Spleen (tissue), 11 donors: ENCODE measurements around the gene ADGRA1. TPM values are rescaled to one million over a fixed set of nuclear protein-coding genes. Genes with fewer than 3 reads are reported as not detected.
"Not testable (repeated sequence)": the region's sequence is repeated elsewhere in the genome, so short reads cannot be mapped to it uniquely, and the experiment has no call there.

Experiments used
- DNase-seq: peaks from one replicate; pipeline ENCODE4 v3.0.0-alpha.2; 2020
- H3K27ac ChIP-seq, 8 donors: fragments of 200-600 bp; sonication (generic) in 7 of 8; 1 replicate in 4 of 8; 2 replicates in 4 of 8; pipeline versions ENCODE4 v1.5.0 to v1.8.0; 2016 to 2021; ENCODE audit warnings: inconsistent platforms in 4 of 8, mild to moderate bottlenecking in 4 of 8, moderate library complexity in 1 of 8
- H3K27me3 ChIP-seq, 7 donors: fragments of 200-600 bp; sonication (generic) in 6 of 7; replicated peaks in 1 of 7; 1 replicate in 4 of 7; 2 replicates in 3 of 7; pipeline versions ENCODE4 v1.5.0 to v1.8.0; 2016 to 2021; ENCODE audit warnings: inconsistent platforms in 3 of 7, mild to moderate bottlenecking in 1 of 7
- H3K36me3 ChIP-seq, 6 donors: fragments of 200-600 bp; sonication (generic) in 5 of 6; 1 replicate in 4 of 6; 2 replicates in 2 of 6; pipeline versions ENCODE4 v1.5.0 to v1.8.0; 2016 to 2021; ENCODE audit warnings: inconsistent platforms in 2 of 6
- H3K4me1 ChIP-seq, 6 donors: fragments of 200-600 bp; sonication (generic) in 5 of 6; 1 replicate in 3 of 6; 2 replicates in 3 of 6; pipeline versions ENCODE4 v1.5.0 to v1.8.0; 2016 to 2021; ENCODE audit warnings: inconsistent platforms in 3 of 6
- H3K4me3 ChIP-seq, 8 donors: fragments of 200-600 bp; sonication (generic) in 7 of 8; 1 replicate in 4 of 8; 2 replicates in 4 of 8; pipeline versions ENCODE4 v1.5.0 to v1.8.0; 2016 to 2021; ENCODE audit warnings: inconsistent platforms in 4 of 8, mild to moderate bottlenecking in 4 of 8, moderate library complexity in 2 of 8
- H3K9me3 ChIP-seq, 8 donors: fragments of 200-600 bp; sonication (generic) in 7 of 8; 1 replicate in 4 of 8; 2 replicates in 4 of 8; pipeline versions ENCODE4 v1.5.0 to v1.8.0; 2016 to 2021; ENCODE audit warnings: inconsistent platforms in 4 of 8
- CTCF ChIP-seq, 11 experiments: fragments of 200-600 bp in 7 of 11; fragments of 450-650 bp in 4 of 11; sonication (generic) in 4 of 11; IDR thresholded peaks in 8 of 11; conservative IDR thresholded peaks in 3 of 11; 1 replicate in 7 of 11; 2 replicates in 4 of 11; pipeline versions ENCODE4 v1.4.0 to v1.8.0; 2016 to 2021; ENCODE audit warnings: antibody characterized with exemption in 11 of 11, inconsistent platforms in 4 of 11, mild to moderate bottlenecking in 1 of 11
- POLR2A ChIP-seq, 3 donors: fragments of 450-650 bp; IDR thresholded peaks; one replicate each; pipeline ENCODE4 v1.5.1; 2017; ENCODE audit warnings: antibody characterized with exemption in 3 of 3, mild to moderate bottlenecking in 1 of 3
- POLR2AphosphoS5 ChIP-seq, 3 donors: sonication (generic); formaldehyde crosslinking; IDR thresholded peaks; one replicate each; pipeline ENCODE4 v1.5.1; 2017; ENCODE audit warnings: antibody characterized with exemption in 3 of 3
- WGBS, 5 donors: extraction: QIAGEN DNeasy Blood & Tissue Kit in 3 of 5; methylation state at CpG; one replicate each; pipeline versions ENCODE4 v1.1.5 to v1.1.7; 2013 to 2018; 5-methylcytosine and 5-hydroxymethylcytosine counted together
- intact Hi-C: fragments of 100-400 bp; cut with DNase I; formaldehyde crosslinking; loops from one replicate; pipeline ENCODE4 v1.15.0; 2023; ENCODE audit warnings: low total_unique reads
- polyA plus RNA-seq, 3 donors: library from polyadenylated mRNA; stranded (reverse); fragments of 200-250 nt; gene quantifications; one replicate each; pipeline ENCODE4 v1.2.1, GENCODE V29; 2013
- total RNA-seq, 7 donors: library from RNA; depleted of rRNA in 3 of 7; stranded (reverse); fragments of >200 nt in 3 of 7; fragmentation: NEBNext Ultra II Directional in 4 of 7; extraction: Animal tissue kit (Norgen Biotek cat#: 25700) in 4 of 7; gene quantifications; one replicate each; pipeline versions ENCODE4 v1.1.0 to v1.2.1, GENCODE V29; 2016 to 2021
- donor health status: healthy with polysubstance abuse.
- donor health status: DM: no; HTN: no; CAD: no; lungs with moderate emphysema.
- donor health status: DM: no; HTN: no; CAD: no.
- donor health status: Bipolar disorder and iron deficiency.
- donor health status: healthy.
- donor health status: DM: no; HTN: no; CAD: no.
- donor health status: DM: yes; HTN: yes; CAD: no.

Gene ADGRA1
- total and polyA plus RNA-seq, 10 donors: 0.02 to 0.34 (median 0.19) TPM; not detected in 6

GRCh38 chr10:133134411-133135115 lies 46.8 kb downstream of the ADGRA1 start:
- peak; percentile 73 for DNase-seq
- intact Hi-C loops: no loop called here
- TF ChIP-seq POLR2A (IDR thresholded peaks at IDR 0.05) (no peak), CTCF (IDR thresholded peaks at IDR 0.05 in 8 of 11, conservative IDR thresholded peaks at IDR 0.05 in 3 of 11) (no peak), POLR2AphosphoS5 (IDR thresholded peaks at IDR 0.05) (no peak)
- Histone ChIP-seq H3K36me3 (no peaks in the 10 kb centered on the region), H3K27me3 (peaks cover 0 to 3% (median 0%) of the 10 kb centered on the region in 7 donors), H3K4me1 (peaks cover 0 to 3% (median 0%) of the 10 kb centered on the region in 6 donors), H3K9me3 (no peaks in the 10 kb centered on the region), H3K4me3 (no peak overlapping the region), H3K27ac (no peak overlapping the region)
- WGBS, 5 donors: 62 to 76% (median 70%) methylated on average over 17 to 20 of the region's 20 CpGs

DNA sequence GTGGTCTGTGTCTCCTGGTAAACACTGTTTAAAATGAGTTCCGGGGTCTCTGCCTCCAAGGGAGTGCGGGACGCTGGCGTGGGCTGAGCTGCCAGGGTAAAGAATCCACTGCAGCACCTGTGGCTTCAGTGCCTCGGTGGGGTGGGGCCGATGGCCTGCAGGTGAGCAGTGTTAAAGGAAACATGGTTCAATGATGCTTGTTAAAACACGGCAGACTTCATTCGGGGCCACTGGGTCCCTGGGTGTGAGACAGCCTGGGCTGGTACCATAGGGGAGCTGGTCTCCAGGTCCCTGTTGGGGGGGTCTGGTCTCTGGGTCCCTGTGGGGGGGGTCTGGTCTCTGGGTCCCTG lies 47.4 kb downstream of the ADGRA1 start:
- H3K27ac ChIP-seq: no peak overlapping the region
- H3K9me3 ChIP-seq: no peaks in the 10 kb centered on the region
- H3K4me1 ChIP-seq: peaks cover 0 to 3% (median 0%) of the 10 kb centered on the region in 6 donors
- peaks cover 0 to 8% (median 0%) of the 10 kb centered on the region in 7 donors for H3K27me3 ChIP-seq
- no peak overlapping the region for H3K4me3 ChIP-seq
- H3K36me3 ChIP-seq: no peaks in the 10 kb centered on the region
- intact Hi-C loops: no loop called here
- DNase-seq: no peak
- TF ChIP-seq CTCF (IDR thresholded peaks at IDR 0.05 in 8 of 11, conservative IDR thresholded peaks at IDR 0.05 in 3 of 11) (no peak), POLR2A (IDR thresholded peaks at IDR 0.05) (no peak), POLR2AphosphoS5 (IDR thresholded peaks at IDR 0.05) (no peak)
- WGBS, 5 donors: 55 to 78% (median 73%) methylated on average over 6 to 8 of the region's 8 CpGs

GRCh38 chr10:133137486-133138145 lies 49.9 kb downstream of the ADGRA1 start:
- WGBS, 5 donors: 85 to 90% (median 87%) methylated on average over 2 to 12 of the region's 12 CpGs; no CpG with 5 or more reads in 1 of the 5 donors
- H3K9me3 ChIP-seq, DNase-seq: not testable (repeated sequence)

GRCh38 chr10:133139551-133140065 lies 51.9 kb downstream of the ADGRA1 start:
- 16 to 81% (median 34%) methylated on average over 8 to 17 of the region's 17 CpGs for WGBS, 5 donors
- DNase-seq: peak; percentile 70

More at GRCh38 chr10:133137486-133138145, 49.9 kb downstream of the ADGRA1 start:
- H3K4me3 ChIP-seq, H3K4me1 ChIP-seq, H3K27ac ChIP-seq, intact Hi-C loops, H3K36me3 ChIP-seq: not testable (repeated sequence)
- H3K27me3 ChIP-seq: peaks cover 0 to 32% (median 12%) of the 10 kb centered on the region in 7 donors

More at GRCh38 chr10:133139551-133140065, 51.9 kb downstream of the ADGRA1 start:
- Histone ChIP-seq H3K27ac (no peak overlapping the region), H3K27me3 (peaks cover 0 to 49% (median 12%) of the 10 kb centered on the region in 7 donors), H3K4me1 (peaks cover 0 to 3% (median 0%) of the 10 kb centered on the region in 6 donors), H3K4me3 (no peak overlapping the region), H3K36me3 (no peaks in the 10 kb centered on the region), H3K9me3 (no peaks in the 10 kb centered on the region)
- TF ChIP-seq CTCF (IDR thresholded peaks at IDR 0.05 in 8 of 11, conservative IDR thresholded peaks at IDR 0.05 in 3 of 11): no peak
- no peak for TF ChIP-seq POLR2A (IDR thresholded peaks at IDR 0.05)
- no peak for TF ChIP-seq POLR2AphosphoS5 (IDR thresholded peaks at IDR 0.05)
- intact Hi-C loops: loop anchor here (10.0 kb wide), 1 partner anchor 115 kb away; no protein-coding TSS in a partner anchor
